Lower lobe of right lung (tissue), 2 donors: ENCODE measurements around the gene DUSP7. TPM values are rescaled to one million over a fixed set of nuclear protein-coding genes. Genes with fewer than 3 reads are reported as not detected.

Experiments used
- ATAC-seq, 2 donors: fragments of 200-7000 bp; cut with Tn5 transposase; one replicate each; pipeline ENCODE4 v1.9.1; 2020 to 2022; ENCODE audit warnings: mild to moderate bottlenecking in 2 of 2, moderate library complexity in 2 of 2
- DNase-seq: peaks from one replicate; pipeline ENCODE4 v3.0.0-alpha.2; 2020
- H3K27ac ChIP-seq: fragments of 200-600 bp; one replicate; pipeline ENCODE4 v1.8.0; 2022
- H3K27me3 ChIP-seq: fragments of 200-600 bp; one replicate; pipeline ENCODE4 v1.8.0; 2022; ENCODE audit warnings: low read depth
- H3K36me3 ChIP-seq: fragments of 200-600 bp; one replicate; pipeline ENCODE4 v1.8.0; 2022; ENCODE audit warnings: mild to moderate bottlenecking
- H3K4me1 ChIP-seq: fragments of 200-600 bp; one replicate; pipeline ENCODE4 v1.8.0; 2022
- H3K4me3 ChIP-seq: fragments of 200-600 bp; one replicate; pipeline ENCODE4 v1.8.0; 2022; ENCODE audit warnings: mild to moderate bottlenecking
- H3K9me3 ChIP-seq: fragments of 200-600 bp; one replicate; pipeline ENCODE4 v1.8.0; 2022
- CTCF ChIP-seq: fragments of 200-600 bp; IDR thresholded peaks from one replicate; pipeline ENCODE4 v1.8.0; 2022; ENCODE audit warnings: antibody characterized with exemption, mild to moderate bottlenecking
- intact Hi-C: fragments of 100-400 bp; cut with DNase I; formaldehyde crosslinking; loops from one replicate; pipeline ENCODE4 v1.11.0; 2022
- total RNA-seq: library from RNA; stranded (reverse); fragmentation: NEBNext Ultra II Directional; extraction: Animal tissue kit (Norgen Biotek cat#: 25700); gene quantifications from one replicate; pipeline ENCODE4 v1.2.1, GENCODE V29; 2021
- donor health status: DM: no; HTN: yes; CAD: no; lungs with severe emphysema.

The DUSP7 gene
- total RNA-seq, 1 donor from 2014 or later, result 28.8 TPM

DNA sequence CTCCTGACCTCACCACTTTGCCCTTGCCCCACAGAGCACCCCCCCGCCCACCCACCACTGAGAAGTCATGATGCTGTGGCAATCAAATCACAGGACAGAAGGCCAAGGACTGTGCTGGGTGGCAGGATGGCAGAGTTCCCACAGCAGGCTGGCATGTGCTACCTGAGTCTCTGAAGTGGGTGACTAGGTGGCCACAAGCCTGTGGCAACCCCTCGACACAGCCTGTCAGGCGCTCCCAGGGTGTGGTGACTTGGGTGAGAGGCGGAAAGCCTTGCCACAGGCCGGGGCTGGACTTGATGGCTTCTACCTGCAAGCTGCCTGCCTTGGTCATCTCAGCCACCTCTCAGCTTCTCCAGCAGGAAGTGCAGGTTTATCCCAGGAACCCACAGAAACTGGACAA, 15.6 kb upstream of the DUSP7 start:
- Histone ChIP-seq H3K36me3 (no peaks in the 10 kb centered on the region), H3K4me1 (peaks cover 35% of the 10 kb centered on the region), H3K4me3 (no peak overlapping the region), H3K9me3 (no peaks in the 10 kb centered on the region), H3K27me3 (no peaks in the 10 kb centered on the region), H3K27ac (peak overlapping the region; percentile 76)
- ATAC-seq (peak; percentile 48 to 71), DNase-seq (peak; percentile 66)
- intact Hi-C loops, result no loop called here
- no peak for TF ChIP-seq CTCF

DNA sequence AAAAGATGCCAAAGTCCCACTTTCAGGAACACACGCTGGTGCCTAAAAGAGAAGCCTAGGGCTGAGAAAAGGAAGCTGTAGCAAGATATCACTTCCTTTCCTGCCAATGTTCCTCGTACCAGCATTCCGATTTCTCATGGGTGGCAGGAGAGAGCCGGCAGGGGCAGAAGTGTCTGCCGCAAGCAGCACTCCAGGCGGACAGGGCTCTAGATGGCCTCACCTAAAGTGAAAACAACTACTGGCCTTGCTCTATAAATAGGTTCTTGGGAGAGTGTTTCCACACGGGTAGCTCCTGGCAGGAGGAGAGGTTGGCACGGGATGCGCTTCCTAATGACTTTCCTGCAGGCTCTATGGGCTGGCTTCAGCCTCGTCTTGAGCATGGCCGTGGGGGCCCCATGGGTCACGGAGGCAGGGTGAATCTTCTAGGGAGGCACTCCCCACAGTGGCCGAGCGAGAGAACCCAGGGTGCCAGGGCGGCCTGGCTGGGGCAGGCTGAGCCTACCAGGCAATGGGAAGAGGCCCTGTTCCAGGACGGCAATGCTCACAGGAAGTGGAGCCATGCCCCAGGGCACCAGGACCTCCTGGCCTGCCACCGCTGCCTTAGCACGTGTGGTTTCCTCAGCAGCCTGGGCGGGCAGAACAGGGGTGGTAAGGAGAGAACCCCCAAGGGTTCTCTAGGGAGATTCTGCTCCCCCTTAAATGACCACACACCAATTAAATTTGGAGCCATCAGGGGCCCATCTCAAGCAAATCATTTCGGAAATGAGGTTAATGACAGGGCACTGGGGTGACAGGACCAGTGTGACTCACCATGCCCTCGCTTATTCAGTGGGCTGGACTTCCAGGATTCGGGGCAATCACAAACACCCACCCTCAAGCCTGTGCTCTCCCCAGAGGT, 14.6 kb upstream of the DUSP7 start:
- peak overlapping the region; percentile 76 for H3K27ac ChIP-seq
- no peak overlapping the region for H3K4me3 ChIP-seq
- TF ChIP-seq CTCF, result no peak
- intact Hi-C loops, result no loop called here
- H3K4me1 ChIP-seq, result peaks cover 31% of the 10 kb centered on the region
- peak; percentile 70 to 83 for ATAC-seq
- H3K36me3 ChIP-seq, result no peaks in the 10 kb centered on the region
- H3K9me3 ChIP-seq, result no peaks in the 10 kb centered on the region
- DNase-seq, result peak; percentile 70
- H3K27me3 ChIP-seq, result no peaks in the 10 kb centered on the region

DNA sequence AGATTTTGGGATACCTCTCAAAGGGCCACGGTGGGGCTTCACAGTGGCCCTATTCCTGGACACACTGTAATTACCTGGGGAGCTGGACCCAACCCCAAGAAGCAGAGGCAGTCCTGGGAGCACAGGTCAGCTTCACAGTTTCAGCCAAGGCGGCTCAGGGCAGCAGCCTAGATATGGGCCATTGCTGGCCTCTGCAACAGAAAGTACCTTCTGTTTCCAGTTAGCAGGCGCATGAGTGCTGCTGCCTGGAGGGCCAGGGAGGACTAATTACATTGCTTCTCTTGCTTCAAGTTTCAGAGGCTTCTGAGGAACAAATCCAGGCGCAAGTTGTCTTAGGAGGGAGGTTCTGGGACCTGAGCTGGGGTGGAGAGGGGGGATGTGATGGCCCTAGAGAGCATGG, 13.5 kb upstream of the DUSP7 start:
- Histone ChIP-seq H3K27me3 (no peaks in the 10 kb centered on the region), H3K4me1 (peaks cover 41% of the 10 kb centered on the region), H3K36me3 (no peaks in the 10 kb centered on the region), H3K4me3 (no peak overlapping the region), H3K27ac (peak overlapping the region; percentile 76), H3K9me3 (no peaks in the 10 kb centered on the region)
- DNase-seq (no peak), ATAC-seq (no peak)
- no peak for TF ChIP-seq CTCF
- intact Hi-C loops, result no loop called here

GRCh38 chr3:52069135-52069534, 12.8 kb upstream of the DUSP7 start:
- no peak for ATAC-seq
- Histone ChIP-seq H3K4me1 (peaks cover 41% of the 10 kb centered on the region), H3K36me3 (no peaks in the 10 kb centered on the region), H3K4me3 (no peak overlapping the region), H3K9me3 (no peaks in the 10 kb centered on the region), H3K27ac (no peak overlapping the region), H3K27me3 (no peaks in the 10 kb centered on the region)
- no peak for DNase-seq
- intact Hi-C loops, result no loop called here
- no peak for TF ChIP-seq CTCF

DNA sequence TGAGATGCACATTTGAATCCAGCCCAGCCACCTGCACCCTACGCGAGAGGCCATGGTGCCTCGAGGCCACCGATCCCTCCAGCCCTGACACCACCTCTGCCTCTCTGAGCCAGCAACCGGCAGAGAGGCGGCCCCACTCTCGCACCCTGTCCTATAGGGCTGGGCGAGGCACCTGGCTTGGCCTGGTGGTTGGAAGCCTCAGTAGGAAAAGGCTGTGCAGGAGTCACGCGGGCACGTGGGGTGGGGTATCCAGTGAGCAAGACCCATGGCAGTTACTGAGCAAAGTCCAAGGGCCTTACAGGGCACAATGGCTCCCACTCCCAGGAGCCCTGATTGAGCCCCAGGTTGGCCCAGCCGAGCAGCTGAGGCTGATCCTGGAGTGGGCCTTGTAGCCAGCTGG, 12.4 kb upstream of the DUSP7 start:
- intact Hi-C loops, result no loop called here
- Histone ChIP-seq H3K4me1 (peaks cover 41% of the 10 kb centered on the region), H3K4me3 (no peak overlapping the region), H3K27ac (no peak overlapping the region), H3K9me3 (no peaks in the 10 kb centered on the region), H3K27me3 (no peaks in the 10 kb centered on the region), H3K36me3 (no peaks in the 10 kb centered on the region)
- ATAC-seq (no peak), DNase-seq (no peak)
- no peak for TF ChIP-seq CTCF
